DOHH2 (cell line): ENCODE measurements around the gene CORO6.

ENCODE experiments used
- H3F3A ChIP-seq: fragments of 200-600 bp; sonication (generic), shearing (Covaris generic); 2 replicates; pipeline ENCODE4 v1.6.0; 2016; ENCODE audit warnings: antibody characterized with exemption, mild to moderate bottlenecking; ENCODE audit not compliant: control insufficient read depth, insufficient read depth
- H3K27ac ChIP-seq: fragments of 200-600 bp; sonication (generic); 2 replicates; pipeline ENCODE4 v1.5.1; 2014; ENCODE audit warnings: low read depth, mild to moderate bottlenecking, low read length, moderate library complexity
- H3K27me3 ChIP-seq: fragments of 200-600 bp; sonication (generic); 2 replicates; pipeline ENCODE4 v1.6.1; 2014; ENCODE audit warnings: mild to moderate bottlenecking, low read length, mixed read lengths; ENCODE audit not compliant: control insufficient read depth
- H3K36me3 ChIP-seq: fragments of 200-600 bp; sonication (generic); 2 replicates; pipeline ENCODE4 v1.6.1; 2014; ENCODE audit warnings: mild to moderate bottlenecking, low read length, moderate library complexity, mixed read lengths; ENCODE audit not compliant: control insufficient read depth
- H3K4me1 ChIP-seq: fragments of 200-600 bp; sonication (generic); 2 replicates; pipeline ENCODE4 v1.6.1; 2014; ENCODE audit warnings: mild to moderate bottlenecking, low read length, mixed read lengths; ENCODE audit not compliant: control insufficient read depth
- H3K4me2 ChIP-seq: fragments of 200-600 bp; sonication (generic); 2 replicates; pipeline ENCODE4 v1.6.0; 2014; ENCODE audit warnings: mild to moderate bottlenecking, low read length, moderate library complexity
- H3K4me3 ChIP-seq: fragments of 200-600 bp; sonication (generic); 2 replicates; pipeline ENCODE4 v1.5.1; 2014; ENCODE audit warnings: mild to moderate bottlenecking, low read length, mixed read lengths
- H3K79me2 ChIP-seq: fragments of 200-600 bp; sonication (generic); 2 replicates; pipeline ENCODE4 v1.6.1; 2014; ENCODE audit warnings: mild to moderate bottlenecking, low read length, mixed read lengths; ENCODE audit not compliant: control insufficient read depth
- H3K9me2 ChIP-seq: fragments of 200-600 bp; sonication (generic); replicated peaks from 2 replicates; pipeline ENCODE4 v1.6.1; 2014; ENCODE audit warnings: mild to moderate bottlenecking, low read length, mixed read lengths; ENCODE audit not compliant: control insufficient read depth
- H3K9me3 ChIP-seq: fragments of 200-600 bp; sonication (generic); 2 replicates; pipeline ENCODE4 v1.6.1; 2014; ENCODE audit warnings: antibody characterized with exemption, low read length, mixed read lengths; ENCODE audit not compliant: control insufficient read depth, insufficient read depth
- H4K20me1 ChIP-seq: fragments of 200-600 bp; sonication (generic); 2 replicates; pipeline ENCODE4 v1.6.0; 2014; ENCODE audit warnings: low read depth, mild to moderate bottlenecking, antibody characterized with exemption, low read length, moderate library complexity; ENCODE audit not compliant: control insufficient read depth, insufficient read depth
- CTCF ChIP-seq: fragments of 200-600 bp; sonication (generic); IDR thresholded peaks from one replicate; pipeline ENCODE4 v1.5.1; 2014; ENCODE audit warnings: antibody characterized with exemption, mild to moderate bottlenecking, low read depth, low read length; ENCODE audit not compliant: poor library complexity, severe bottlenecking
- EZH2phosphoT487 ChIP-seq: fragments of 200-600 bp; sonication (generic); IDR thresholded peaks from 2 replicates; pipeline ENCODE4 v1.6.1; 2017; ENCODE audit warnings: borderline replicate concordance, mild to moderate bottlenecking, antibody characterized with exemption, low read length, moderate library complexity, mixed read lengths

The CORO6 gene

DNA sequence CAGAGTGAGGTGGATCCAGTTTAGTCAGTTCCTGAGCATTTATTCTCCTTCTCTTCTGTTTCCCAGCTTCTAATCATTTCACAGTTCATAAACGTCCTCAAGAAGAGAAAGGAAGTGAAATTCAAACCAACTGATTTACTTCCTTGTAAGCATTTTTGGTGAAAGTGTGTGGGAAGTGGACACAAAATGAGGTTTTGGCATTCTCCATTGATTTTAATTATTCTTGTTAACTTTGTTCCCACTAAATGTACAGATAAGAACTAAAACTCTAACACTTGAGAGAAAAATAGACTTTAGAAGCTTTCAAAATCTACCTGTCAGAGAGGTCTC lies 42.7 kb upstream of the CORO6 start:
- H3F3A ChIP-seq: no peaks in the 10 kb centered on the region
- H3K27me3 ChIP-seq: no peaks in the 10 kb centered on the region
- no peak overlapping the region for H3K27ac ChIP-seq
- TF ChIP-seq EZH2phosphoT487 (no peak), CTCF (no peak)
- no peaks in the 10 kb centered on the region for H3K79me2 ChIP-seq
- H4K20me1 ChIP-seq: no peaks in the 10 kb centered on the region
- H3K9me2 ChIP-seq: no peaks in the 10 kb centered on the region
- peaks cover 9% of the 10 kb centered on the region for H3K4me1 ChIP-seq
- no peak overlapping the region for H3K4me2 ChIP-seq
- peaks cover 48% of the 10 kb centered on the region for H3K36me3 ChIP-seq
- no peak overlapping the region for H3K4me3 ChIP-seq
- H3K9me3 ChIP-seq: no peaks in the 10 kb centered on the region

DNA sequence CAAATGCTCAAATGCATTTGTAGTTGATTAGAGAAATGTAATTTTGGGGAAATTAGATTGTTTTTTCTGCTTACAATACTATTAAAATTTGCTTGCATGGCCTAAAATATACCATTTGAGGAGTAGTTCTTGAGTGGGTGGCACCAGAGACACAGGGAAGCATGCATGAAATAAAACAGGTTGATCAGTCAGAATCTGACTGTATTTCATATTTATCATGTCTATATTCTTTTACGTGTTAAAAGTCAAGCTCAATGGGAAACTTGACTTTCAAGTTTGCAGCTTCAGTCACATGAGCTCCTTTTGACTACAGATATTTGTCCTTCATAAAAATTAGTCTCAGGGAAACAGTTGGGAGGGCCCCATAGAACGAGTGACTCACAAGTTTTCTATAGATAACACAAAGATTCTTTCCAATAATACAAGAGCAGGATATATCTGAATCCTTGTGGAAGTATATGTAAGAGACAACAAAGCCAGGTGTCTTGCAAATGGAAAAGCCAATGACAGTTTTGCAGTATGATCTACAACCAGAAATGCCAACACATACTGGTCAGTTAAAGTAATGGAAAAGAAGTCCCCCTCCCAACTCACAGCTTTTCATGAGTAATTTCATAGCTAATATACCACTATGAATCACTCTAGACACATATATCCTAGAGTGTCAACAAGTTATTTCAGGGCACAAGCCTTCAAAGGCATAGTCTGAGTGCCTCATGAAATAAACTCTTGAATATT lies 42.2 kb upstream of the CORO6 start:
- no peak for TF ChIP-seq CTCF
- TF ChIP-seq EZH2phosphoT487: no peak
- peaks cover 9% of the 10 kb centered on the region for H3K4me1 ChIP-seq
- H3K79me2 ChIP-seq: no peaks in the 10 kb centered on the region
- H3K9me3 ChIP-seq: no peaks in the 10 kb centered on the region
- H3F3A ChIP-seq: no peaks in the 10 kb centered on the region
- H3K27ac ChIP-seq: no peak overlapping the region
- no peaks in the 10 kb centered on the region for H3K9me2 ChIP-seq
- no peak overlapping the region for H3K4me3 ChIP-seq
- H4K20me1 ChIP-seq: no peaks in the 10 kb centered on the region
- H3K36me3 ChIP-seq: peaks cover 44% of the 10 kb centered on the region
- H3K27me3 ChIP-seq: no peaks in the 10 kb centered on the region
- H3K4me2 ChIP-seq: no peak overlapping the region

DNA sequence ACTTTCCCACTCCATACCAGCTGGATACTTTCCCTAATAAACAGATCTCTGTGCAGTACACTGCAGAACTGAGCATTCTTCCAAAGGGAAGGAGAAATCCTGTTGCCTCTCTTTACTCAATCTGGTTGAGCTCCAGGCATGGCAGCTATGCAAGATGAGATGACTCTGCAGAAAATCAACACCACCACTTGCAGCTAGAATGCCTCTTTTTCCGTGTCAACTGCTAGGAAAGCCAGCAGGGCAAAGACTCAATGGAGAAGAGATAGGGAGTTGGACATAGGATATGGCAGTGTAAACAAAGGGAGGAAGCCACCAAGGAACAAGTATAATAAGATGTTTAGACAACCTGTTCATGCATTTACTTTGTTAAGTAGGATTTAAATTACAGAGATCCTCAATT lies 40.4 kb upstream of the CORO6 start:
- Histone ChIP-seq H3K4me3 (no peak overlapping the region), H3K27ac (no peak overlapping the region), H3K9me2 (no peaks in the 10 kb centered on the region), H3F3A (no peaks in the 10 kb centered on the region), H3K27me3 (no peaks in the 10 kb centered on the region), H3K9me3 (no peaks in the 10 kb centered on the region), H3K4me2 (no peak overlapping the region), H3K79me2 (no peaks in the 10 kb centered on the region), H3K36me3 (peaks cover 41% of the 10 kb centered on the region), H4K20me1 (no peaks in the 10 kb centered on the region), H3K4me1 (peaks cover 9% of the 10 kb centered on the region)
- TF ChIP-seq CTCF: no peak
- TF ChIP-seq EZH2phosphoT487: no peak
